ENCODE data around the gene NFE2L2. TPM values are rescaled to one million over a fixed set of nuclear protein-coding genes. Genes with fewer than 3 reads are reported as not detected.

NFE2L2 gene
- total and polyA plus RNA-seq, 9 of the 15 experiments (the other 6 are each of a cell fraction or from before 2014, with no cell fraction given) = 29.3 to 120 (median 59.3) TPM

DNA sequence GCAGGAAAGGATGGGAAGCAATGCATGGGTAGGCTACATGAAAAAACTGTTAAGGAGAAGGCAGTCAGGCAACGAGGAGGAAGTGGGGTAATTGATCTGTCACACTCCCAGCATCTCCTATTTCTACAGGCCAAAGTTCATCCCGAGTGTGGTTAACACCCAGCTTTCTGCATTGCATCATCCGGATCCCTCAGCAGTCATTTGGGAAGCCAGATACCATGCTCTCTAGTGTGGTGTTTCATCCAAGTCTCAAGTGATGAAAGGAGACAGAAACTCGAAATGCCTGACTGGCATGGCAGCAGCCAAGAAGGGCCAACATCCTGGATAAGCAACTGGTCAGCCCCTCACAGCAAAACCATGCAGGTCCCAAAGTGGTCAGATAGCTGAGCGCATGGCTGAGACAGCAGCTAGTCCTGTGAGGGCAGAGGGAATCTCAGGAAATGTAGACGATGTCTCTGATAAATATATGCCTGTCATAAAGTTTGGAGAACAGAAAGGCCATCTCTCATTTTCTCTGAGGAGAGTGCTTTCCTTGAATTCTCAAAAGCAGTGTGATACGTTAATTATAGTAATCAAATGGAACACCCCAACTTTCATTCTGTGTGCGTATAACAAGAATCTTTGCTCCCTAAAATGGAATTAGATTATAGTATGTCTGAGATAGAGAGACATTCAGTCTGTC is 76.8 kb downstream of the NFE2L2 start (continued):
- TF ChIP-seq JUNB (CRISPR knock-in tag; conservative IDR thresholded peaks at IDR 0.05) (0 out of 2 replicates have a peak, but pooled peaks have one; percentile 41), OTX1 (CRISPR knock-in tag; IDR thresholded peaks at IDR 0.05) (peak; percentile 54; the same call in 1 of the 2 replicates), NFE2L1 (tag; IDR thresholded peaks at IDR 0.05; ENCODE audit: borderline replicate concordance, low read depth) (no peak), NR1H2 (CRISPR knock-in tag; IDR thresholded peaks at IDR 0.05) (no peak), NFE2 (IDR thresholded peaks at IDR 0.05; ENCODE audit: low read depth) (no peak), HSF4 (CRISPR knock-in tag; IDR thresholded peaks at IDR 0.05; ENCODE audit: borderline replicate concordance) (peak; percentile 80; the same call in 1 of the 2 replicates), TCF7 (IDR thresholded peaks at IDR 0.05; ENCODE audit: borderline replicate concordance) (no peak), ILF3 (IDR thresholded peaks at IDR 0.05; ENCODE audit: borderline replicate concordance) (no peak), STAT5B (CRISPR knock-in tag; IDR thresholded peaks at IDR 0.05) (no peak), CHD2 (IDR thresholded peaks at IDR 0.05; ENCODE audit: low read depth, low read length) (no peak), RBM25 (IDR thresholded peaks at IDR 0.05; ENCODE audit: low read depth, low read length, severe bottlenecking) (no peak), LCOR (CRISPR knock-in tag; IDR thresholded peaks at IDR 0.05) (no peak), GTF2E2 (tag; IDR thresholded peaks at IDR 0.05) (peak; percentile 39; the same call in 1 of the 2 replicates), U2AF1 (optimal IDR thresholded peaks at IDR 0.05; ENCODE audit: low read depth, low read length) (no peak), ZNF12 (CRISPR knock-in tag; IDR thresholded peaks at IDR 0.05) (no peak), ARNT (IDR thresholded peaks at IDR 0.05) (no peak), STAG1 (CRISPR knock-in tag; IDR thresholded peaks at IDR 0.05; ENCODE audit: borderline replicate concordance) (no peak), CREM (IDR thresholded peaks at IDR 0.05; ENCODE audit: low read depth) (peak; percentile 19; the same call in 1 of the 2 replicates), POLR3A (IDR thresholded peaks at IDR 0.05; ENCODE audit: borderline replicate concordance, extremely low read depth, insufficient read depth, insufficient read length) (no peak), ZNF197 (CRISPR knock-in tag; IDR thresholded peaks at IDR 0.05; ENCODE audit: low read depth) (no peak), ZNF436 (CRISPR knock-in tag; IDR thresholded peaks at IDR 0.05) (no peak), ZFP30 (CRISPR knock-in tag; IDR thresholded peaks at IDR 0.05; ENCODE audit: borderline replicate concordance) (no peak), FOS (IDR thresholded peaks at IDR 0.05; ENCODE audit: extremely low read depth, insufficient read length) (no peak), PPARD (CRISPR knock-in tag; IDR thresholded peaks at IDR 0.05) (no peak), ZNF175 (CRISPR knock-in tag; IDR thresholded peaks at IDR 0.05; ENCODE audit: low read depth) (peak; percentile 91)
- TF ChIP-seq, protein P1, sequence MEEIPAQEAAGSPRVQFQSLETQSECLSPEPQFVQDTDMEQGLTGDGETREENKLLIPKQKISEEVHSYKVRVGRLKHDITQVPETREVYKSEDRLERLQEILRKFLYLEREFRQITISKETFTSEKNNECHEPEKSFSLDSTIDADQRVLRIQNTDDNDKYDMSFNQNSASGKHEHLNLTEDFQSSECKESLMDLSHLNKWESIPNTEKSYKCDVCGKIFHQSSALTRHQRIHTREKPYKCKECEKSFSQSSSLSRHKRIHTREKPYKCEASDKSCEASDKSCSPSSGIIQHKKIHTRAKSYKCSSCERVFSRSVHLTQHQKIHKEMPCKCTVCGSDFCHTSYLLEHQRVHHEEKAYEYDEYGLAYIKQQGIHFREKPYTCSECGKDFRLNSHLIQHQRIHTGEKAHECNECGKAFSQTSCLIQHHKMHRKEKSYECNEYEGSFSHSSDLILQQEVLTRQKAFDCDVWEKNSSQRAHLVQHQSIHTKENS (CRISPR knock-in tag; IDR thresholded peaks at IDR 0.05) = no peak
- TF ChIP-seq, protein P2, sequence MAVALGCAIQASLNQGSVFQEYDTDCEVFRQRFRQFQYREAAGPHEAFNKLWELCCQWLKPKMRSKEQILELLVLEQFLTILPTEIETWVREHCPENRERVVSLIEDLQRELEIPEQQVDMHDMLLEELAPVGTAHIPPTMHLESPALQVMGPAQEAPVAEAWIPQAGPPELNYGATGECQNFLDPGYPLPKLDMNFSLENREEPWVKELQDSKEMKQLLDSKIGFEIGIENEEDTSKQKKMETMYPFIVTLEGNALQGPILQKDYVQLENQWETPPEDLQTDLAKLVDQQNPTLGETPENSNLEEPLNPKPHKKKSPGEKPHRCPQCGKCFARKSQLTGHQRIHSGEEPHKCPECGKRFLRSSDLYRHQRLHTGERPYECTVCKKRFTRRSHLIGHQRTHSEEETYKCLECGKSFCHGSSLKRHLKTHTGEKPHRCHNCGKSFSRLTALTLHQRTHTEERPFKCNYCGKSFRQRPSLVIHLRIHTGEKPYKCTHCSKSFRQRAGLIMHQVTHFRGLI (CRISPR knock-in tag; IDR thresholded peaks at IDR 0.05) = 0 out of 2 replicates have a peak, but pooled peaks have one; percentile 43

All from K562 (cell line).